HG03460 (cell line): ENCODE measurements around the gene EGFR.
"Not testable (repeated sequence)": the region's sequence is repeated elsewhere in the genome, so short reads cannot be mapped to it uniquely, and the experiment has no call there.

Experiments used
- ATAC-seq: cut with Tn5 transposase; IDR thresholded peaks from one replicate; pipeline ENCODE4 v1.9.1; 2021; ENCODE audit not compliant: unreplicated experiment

EGFR gene

DNA sequence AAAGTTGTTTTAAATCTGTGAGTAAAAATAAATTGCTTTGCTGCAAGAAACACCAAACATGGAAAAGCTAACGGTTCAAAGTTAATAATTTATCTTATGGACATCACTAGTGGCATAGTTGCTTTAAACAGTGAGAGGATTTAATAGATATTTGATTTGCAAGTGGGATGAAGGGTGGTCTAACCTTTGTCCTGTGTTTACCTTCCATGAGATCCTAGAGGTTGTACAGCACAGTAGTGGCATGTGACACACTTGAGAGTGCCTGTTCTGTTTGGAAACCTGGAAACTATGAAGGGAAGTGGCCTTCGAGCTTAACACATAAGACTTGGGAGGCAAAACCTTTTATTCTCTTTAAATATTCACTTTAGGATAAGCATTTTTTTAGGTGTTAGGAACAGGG, 16.0 kb downstream of the EGFR start:
- ATAC-seq: no peak

DNA sequence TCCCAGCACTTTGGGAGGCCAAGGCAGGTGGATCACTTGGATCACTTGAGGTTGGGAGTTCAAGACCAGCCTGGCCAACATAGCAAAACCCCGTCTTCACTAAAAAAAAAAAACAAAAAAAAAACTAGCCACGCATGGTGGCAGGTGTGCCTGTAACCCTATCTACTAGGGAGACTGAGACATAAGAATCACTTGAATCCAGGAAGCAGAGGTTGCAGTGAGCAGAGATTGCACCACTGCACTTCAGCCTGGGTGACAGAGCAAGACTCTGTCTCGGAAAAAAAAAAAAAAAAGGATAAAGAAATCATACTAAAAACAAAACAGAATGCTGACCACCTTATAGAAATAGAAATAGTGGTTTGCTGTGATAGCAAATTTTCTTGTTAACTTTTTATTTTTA, 16.6 kb downstream of the EGFR start:
- ATAC-seq: not testable (repeated sequence)

DNA sequence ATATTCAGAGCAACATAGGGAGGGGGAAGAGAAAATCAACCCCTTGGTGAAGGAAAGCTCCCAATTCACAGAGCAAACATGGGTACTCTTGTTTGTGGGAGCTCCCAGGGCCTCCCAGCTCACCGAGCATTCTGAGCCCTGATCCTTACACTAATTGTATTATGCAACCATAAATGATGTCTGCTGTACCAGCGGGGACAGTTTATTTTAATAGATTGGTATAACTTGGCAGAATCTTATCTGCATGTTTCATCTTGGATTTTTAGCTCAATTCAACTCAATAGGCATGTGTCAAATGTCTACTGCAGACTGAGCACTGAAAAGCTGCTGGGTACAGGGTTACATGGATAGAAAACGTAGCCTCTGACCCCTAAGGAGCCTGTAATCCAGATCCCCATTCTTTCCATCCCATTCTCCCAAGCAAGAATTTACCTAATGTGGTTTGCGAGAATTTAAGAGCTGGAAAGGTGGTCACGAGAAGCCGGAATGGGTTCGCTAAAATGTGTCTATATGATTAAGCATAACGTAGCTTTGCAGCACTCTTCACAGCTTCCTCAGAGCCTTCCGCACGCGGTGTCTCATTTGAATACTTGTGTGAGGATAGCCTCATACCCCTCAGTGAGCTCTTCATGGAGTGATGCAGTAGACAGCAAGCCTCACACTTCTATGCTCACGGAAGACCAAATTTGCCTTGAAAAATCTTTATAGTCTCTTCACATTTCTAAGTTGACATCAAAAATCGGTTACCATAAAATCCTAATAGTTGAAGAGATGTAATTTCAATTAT, 18.3 kb downstream of the EGFR start:
- ATAC-seq: no peak

DNA sequence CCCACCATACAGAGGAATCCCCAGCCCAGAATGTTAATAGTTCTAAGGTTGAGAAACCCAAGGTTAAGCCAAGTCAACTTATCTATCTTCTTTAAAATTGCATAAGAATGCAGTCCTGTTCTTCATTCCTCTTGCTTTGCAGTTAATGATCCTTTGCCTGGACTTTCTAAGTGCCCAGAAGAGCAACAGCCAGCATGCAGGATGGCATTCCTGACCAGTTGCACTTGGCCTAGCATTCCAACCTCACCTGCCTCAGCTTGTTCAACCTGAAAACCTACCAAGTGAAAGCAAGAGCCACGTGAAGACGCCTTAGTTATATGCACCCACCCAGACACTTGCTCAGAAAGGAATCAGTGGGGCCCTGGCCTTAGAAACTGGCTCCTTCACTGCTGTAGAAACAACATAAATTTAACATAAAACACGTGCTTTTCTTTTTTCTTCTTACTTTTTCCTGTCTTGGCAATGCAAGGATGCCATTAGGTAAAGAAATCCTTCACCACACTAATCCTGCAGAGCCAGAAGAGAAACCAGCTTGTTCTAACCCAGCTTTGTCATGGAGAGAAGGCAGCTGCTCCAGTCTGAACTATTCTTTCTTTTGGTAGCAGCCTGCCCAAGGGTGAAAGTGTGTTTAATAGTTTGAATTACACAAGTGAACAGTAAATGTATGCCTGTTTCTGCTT, 25.0 kb downstream of the EGFR start:
- ATAC-seq: no peak

DNA sequence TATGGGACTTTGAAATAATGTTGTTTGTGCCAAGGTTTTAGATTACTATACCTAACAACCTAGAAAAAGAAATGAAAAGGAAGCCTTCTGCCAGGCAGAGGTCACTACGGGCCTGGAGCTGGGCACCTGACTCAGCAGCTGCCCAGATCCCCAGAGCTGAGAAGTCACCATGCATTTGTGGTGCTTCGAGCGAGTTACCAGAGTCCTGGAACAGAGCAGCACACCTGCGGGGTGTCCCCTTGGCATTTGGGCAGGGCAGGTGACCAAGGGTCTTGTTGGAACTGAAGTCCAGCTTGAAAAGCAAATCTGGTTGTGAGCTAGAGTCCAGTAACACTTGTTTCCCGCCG, 25.5 kb downstream of the EGFR start:
- ATAC-seq: no peak

DNA sequence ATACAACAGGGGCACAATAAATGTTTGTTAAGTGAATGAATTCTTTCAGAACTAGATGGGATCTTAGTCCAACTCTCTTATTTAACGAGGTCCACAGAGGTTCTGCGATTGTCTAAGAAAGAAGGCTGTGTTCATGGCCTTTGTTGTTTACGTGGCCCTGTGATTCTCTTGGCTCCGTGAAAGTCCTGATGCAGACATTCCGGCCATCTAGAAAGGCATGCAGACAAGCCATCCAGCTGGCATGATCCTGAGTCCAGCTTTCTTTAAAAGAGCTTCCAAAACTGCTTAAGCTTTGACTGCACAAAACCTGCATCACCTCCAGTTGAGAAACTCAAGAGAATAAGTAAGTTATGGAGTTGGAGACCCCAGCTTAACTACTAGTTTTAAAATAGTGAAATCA, 26.0 kb downstream of the EGFR start:
- no peak for ATAC-seq

DNA sequence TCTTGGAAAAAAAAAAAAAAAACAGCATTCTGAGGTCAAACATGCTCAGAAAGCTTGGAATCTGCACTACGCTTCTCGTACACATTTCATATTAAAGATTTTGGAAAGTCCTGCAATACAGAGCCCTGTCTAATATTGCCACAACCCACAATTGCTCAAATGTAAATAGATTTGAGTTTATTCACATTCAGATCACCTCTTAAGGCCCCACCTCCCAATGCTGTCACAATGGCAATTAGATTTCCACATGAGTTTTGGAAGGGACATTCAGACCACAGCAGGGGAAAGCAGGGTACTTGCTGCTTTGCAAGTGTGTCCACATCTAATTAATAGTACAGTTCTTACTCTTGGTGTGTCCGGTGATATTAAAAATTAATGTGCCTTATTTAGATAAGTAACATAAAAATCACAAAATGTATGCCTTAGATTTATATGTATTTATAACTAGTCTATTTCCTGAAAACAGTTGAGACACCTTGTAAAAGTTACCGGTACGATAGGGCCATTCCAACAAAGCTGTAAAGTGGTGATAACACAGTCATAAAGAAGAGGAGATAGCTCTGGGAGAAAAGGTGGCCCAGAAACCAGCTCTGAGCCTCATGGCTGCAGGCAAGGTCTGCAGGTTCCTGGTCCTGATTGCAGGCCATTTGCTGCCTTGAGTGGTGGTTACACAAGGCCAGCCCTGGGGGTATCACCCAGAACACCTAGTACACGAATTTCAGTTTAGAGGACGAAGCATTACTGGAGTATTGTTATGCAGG, 27.9 kb downstream of the EGFR start:
- ATAC-seq: no peak

DNA sequence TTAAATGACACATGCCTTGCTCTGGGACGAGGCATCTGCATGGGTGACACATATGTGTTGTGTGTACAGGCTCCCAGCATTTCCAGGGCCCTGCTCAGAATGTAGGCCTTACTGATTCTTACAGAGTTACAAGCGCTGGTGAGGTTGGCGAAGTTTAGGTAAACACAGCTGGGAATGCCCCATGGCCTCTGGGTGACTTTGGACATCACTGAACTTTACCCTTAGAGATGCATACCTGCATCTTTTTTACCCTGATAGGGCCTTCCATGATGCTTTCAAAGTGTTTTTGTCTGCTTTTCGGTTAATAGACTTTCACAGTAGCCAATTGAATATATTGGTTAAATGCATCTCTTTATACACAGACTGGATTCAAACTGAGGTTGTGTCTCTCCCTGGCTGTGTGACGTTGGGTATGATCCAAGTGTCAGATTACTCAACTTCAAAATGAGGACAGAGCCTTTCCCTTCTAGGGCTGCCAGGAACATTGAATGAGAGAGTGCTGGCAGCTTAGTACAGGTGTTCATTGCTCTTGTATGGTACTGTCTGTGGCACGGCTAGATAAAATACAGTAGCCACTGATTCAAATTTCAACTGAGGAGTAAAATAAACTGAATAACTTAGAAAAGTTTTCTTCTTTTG, 29.5 kb downstream of the EGFR start:
- no peak for ATAC-seq

DNA sequence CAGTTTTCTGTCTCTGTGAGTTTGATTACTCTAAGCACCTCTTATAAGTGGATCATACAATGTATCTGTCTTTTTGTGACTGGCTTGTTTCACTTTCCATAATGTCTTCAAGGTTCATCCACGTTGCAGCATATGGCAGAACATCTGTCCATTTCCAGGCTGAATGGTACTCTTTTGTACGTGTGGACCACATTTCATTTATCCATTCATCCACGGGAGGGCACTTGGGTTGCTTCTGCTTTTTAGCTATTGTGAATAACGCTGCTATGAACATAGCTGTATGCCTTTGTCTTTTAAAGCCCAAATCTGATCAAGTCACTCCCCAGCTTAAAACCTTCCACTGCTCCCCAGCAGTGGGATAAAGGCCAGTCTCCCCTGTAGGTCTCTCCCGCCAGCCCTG, 31.5 kb downstream of the EGFR start:
- ATAC-seq: no peak

DNA sequence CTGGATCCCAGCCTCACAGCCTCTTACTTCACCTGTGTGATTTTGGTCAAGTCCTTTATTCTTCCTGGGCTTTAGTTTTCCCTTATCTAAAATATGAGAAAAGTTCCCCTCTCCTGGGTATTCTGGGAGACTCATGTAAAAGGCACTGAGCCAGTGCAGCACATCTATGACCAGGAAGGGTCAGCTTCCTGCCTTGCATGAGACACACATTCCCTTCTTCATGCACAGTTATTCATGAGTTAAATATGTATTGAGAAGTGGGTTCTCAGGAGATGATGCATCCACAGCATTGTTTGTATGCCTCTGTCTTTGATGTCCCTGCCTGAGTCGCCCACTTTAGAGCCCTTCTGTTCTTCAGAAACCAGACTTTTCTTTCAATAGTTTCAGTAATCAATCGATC, 33.3 kb downstream of the EGFR start:
- ATAC-seq: no peak

DNA sequence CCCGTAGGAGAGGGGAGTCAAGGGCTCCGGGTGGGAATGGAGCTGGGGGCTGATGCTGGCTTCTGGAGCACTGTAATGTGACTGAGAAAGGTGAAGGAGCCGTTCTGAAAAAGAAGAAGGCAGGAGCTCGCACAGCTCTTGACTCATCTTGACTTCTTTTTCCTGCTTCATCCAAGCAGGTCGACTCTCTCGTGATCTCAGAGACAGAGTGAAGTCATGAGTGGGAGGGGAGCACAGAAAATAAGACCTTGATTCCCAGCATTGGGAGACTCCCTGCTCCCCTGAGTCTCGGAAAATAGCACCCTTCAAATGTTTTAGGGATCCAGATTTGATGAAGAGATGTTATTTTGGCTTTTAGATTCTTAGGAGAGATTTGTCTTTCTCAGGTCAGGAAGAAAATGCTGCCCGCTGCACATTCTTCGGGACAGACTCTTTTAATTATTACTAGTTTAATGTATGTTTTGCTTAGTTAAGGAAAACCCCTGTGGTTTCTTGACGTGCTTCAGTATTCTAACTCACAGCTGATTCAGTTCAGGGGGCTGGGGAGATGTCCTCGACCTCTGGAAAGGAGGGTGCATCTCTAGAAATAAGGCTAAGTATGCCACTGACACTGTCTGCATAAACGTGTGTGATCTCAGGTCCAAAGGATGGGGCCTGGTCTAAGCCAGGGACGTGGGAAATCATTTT, 34.1 kb downstream of the EGFR start:
- ATAC-seq: no peak

DNA sequence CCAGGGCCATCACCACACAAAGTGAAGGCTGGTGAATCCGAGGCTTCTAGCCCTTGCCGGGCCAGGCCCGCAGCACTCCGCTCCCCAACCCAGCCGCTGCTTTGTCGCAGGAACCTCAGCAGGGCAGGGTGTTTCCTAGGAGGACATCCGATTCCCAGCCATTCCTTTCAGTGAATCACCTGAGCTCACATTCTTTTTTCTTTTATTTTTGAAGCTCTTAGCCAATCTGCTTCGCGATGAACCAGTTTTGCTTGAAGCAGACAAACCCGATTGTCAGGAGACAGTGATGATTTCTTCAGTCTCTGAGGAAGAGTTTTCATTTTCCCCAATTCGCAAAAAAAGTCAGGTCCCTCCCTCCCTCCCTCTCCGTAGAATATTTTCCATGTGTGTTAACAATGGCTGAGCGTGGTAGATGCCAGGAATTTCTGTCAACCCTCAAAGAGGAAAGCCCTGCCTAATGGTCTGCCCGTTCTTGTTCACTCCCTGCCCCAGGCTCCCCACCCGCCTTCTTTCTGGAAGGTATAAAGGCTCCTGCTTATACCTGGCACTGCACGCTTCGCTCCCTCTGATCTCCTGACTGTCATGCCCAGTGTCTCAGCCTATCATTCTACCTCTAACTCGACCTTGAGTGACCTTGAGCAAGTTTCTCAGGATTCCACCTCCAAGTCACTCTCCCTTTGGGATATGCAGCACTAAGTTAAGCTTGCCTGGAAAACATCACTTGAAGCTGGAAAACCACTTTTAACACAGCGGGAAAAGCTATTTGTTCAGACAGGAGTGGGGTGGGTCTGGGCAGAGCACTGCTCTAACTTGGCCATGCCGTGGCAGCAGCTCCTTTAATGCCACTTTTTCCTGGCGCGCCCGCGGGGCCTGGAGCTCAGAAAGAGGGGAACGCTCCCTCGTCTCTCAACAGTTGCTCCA, 35.1 kb downstream of the EGFR start:
- ATAC-seq: no peak

DNA sequence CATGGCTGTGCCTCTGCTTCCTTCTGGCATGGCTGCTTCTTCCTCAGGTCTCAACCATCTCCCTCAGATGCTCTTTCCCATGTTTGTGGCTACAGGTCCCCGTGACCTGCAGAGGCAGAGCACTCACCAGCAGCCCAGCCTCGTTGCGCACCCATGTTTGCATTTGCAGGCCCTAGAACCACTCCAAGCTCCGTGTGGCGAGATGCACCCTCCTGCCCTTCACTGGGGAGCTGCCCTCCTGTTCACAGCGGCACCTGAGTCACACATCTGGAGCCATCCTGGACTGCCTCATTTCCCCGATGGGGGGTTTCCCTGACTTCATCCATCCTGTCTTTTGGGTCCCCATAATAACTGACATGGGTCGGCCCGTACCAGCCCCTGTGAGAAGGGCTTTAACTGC, 35.9 kb downstream of the EGFR start:
- no peak for ATAC-seq

DNA sequence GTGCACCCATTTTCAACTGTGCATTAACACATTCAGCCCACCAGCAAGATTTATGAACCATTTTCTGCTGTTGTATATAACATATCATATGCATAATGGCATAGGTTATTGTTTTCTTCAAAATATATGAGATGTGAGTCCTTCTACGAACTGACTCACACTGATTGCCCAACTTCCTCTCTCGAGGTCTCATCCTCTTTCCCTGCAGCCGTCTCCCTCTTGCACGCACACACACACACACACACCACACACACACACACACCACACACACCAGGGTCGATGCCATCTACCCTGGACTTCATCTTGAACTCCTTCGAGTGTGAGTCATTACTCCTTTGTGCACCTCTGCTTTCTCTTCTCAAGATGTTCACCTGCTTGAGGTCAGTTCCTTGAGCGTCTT, 36.7 kb downstream of the EGFR start:
- ATAC-seq: no peak

DNA sequence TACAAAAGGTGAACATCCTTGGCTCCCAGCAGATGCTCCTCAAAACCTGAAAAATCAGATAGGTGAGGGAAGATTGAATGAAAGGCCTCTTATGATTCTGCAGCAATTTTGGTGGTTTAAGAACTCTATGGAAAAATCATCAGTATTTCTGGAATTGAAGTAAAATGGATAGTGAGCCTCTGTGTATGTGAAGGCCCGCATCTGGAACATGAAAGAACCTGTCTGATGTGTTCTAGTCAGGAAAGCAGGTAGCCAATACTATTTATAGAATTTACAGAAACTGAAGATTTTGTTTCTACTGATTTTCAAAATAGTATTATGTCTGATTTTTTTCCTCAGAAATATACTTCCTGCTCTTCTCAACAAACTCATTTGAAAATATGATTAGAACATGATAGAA, 37.3 kb downstream of the EGFR start:
- no peak for ATAC-seq

DNA sequence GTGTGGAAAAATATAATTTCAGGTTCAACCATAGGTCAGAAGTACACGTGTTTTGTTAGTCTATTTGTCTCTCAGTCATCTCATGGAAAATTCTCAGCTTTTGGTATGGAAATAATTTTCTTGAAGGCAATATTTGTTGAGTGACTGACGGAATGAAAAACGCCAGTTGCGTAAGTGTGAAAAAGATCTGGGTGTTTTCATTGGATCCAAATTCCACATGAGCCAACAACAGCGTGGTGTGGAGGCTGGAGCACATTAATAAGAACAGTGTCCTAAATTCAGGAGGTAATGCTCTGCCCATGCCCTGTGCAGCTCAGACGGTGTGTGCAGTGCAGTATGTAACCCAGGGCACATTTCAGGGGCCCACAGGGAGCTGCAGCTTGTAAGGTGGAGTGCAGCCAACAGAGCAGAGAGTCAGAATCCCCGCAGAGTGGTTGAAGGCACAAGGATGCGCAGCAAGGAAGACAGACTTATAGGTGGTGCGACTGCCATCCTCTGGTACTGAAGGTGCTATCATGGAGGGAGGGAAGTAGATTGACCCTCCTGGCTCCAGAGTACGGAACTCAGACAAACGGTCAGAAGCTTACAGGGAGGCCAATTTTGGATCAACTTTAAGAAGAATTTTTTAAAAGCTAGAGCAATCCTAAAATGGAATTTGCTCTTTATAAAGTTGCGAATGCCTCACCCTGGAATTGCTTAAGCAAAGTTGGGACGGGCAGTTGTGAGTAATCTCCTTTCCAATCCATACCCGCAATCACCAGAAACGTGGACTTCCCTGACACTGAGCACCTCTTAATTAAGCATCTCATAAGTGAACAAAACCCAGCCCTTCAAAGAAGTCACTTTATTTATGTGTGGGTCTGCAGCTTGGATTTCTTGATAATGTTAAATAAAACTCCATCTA, 38.0 kb downstream of the EGFR start:
- no peak for ATAC-seq

DNA sequence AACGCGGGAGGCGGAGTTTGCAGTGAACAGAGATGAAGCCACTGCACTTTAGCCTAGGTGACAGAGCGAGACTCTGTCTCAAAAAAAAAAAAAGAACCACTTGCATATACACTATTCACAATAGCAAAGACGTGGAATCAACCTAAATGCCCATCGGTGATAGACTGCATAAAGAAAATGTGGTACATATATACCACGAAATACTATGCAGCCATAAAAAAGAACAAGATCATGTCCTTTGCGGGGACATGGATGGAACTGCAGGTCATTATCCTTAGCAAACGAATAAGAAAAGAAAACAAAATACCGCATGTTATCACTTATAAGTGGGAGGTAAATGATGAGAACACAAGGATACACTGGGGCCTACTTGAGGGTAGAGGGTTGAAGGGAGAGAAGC, 39.5 kb downstream of the EGFR start:
- no peak for ATAC-seq

DNA sequence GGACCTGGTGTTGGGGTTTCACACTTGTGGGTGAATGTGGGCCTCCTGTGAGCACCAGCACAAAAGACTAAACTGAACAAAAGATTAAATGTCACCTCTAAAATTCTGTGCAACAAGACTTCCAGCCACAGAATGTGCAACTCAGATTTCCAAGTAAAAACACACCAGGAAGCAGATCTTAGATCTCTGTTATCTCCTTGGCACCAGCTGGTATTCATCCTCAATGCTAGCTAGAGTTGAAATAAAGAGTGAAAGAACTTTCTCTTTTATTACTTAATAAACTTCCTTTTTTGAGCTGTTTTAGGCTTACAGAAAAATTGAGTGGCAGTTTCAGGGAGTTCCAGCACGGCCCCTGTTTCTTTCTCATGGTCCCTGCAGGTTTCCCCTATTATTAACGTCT, 40.2 kb downstream of the EGFR start:
- no peak for ATAC-seq

DNA sequence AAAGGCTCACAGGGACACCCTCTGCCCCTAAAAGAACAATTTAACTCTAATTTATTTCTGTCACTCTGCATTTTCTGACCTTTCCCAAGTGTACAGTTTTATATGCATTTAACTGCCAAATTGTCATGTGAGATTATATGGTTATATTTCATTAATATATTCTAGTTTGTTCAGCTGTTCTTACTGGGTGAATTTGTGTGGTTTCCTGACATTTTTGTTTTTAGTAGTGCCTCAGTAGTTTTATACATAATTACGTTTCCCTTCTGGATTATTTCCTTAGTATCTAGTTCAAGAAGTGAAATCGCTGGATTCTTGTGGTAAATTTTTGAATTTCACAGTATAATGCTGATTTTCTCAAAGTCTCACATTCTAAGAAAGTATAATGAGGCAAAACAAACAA, 41.3 kb downstream of the EGFR start:
- no peak for ATAC-seq
